Panc1 (cell line): ENCODE measurements around the gene TLR3.

Experiments
- POLR2AphosphoS5 ChIP-seq: IDR thresholded peaks from 2 replicates; pipeline ENCODE4 v1.6.1; 2012; ENCODE audit warnings: mild to moderate bottlenecking, low read depth, low read length, moderate library complexity
- SIN3A ChIP-seq: IDR thresholded peaks from 2 replicates; pipeline ENCODE4 v1.6.1; 2012; ENCODE audit warnings: low read depth, mild to moderate bottlenecking, low read length, moderate library complexity, borderline replicate concordance; ENCODE audit not compliant: insufficient read depth
- TCF7L2 ChIP-seq: IDR thresholded peaks from 2 replicates; pipeline ENCODE4 v1.6.1; 2011; ENCODE audit warnings: mild to moderate bottlenecking, low read depth, low read length, inconsistent platforms
- TF ChIP-seq, protein P1 (sequence below): fragments of 450-650 bp; IDR thresholded peaks from 2 replicates; pipeline ENCODE4 v1.5.1; 2017; ENCODE audit warnings: mild to moderate bottlenecking
- TF ChIP-seq, protein P2 (sequence below), 2 experiments: IDR thresholded peaks; 2 replicates each; pipeline ENCODE4 v1.6.1; 2011 to 2012; ENCODE audit warnings: low read depth in 2 of 2, control low read depth in 1 of 2, low read length in 1 of 2, mild to moderate bottlenecking in 1 of 2, moderate library complexity in 1 of 2; ENCODE audit not compliant: insufficient read depth in 1 of 2

DNA sequence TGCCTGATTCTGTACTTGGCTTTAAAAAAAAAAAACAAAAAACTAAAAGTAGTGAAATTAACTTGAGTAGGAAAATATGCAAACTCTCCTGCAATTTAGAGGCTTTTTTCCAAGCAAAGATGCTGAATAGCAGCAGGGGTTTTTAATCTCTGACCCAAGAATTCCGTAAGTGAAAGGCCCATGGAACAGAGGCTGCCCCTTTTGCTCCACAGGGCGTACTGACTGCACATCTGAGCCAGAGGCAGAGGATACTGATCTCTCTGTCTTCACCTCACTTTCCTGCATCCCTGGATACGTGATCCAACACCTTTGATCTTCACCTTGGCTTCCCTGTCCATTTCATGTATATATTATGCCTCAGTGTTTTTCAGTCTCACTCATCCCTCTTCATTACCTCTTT lies 39.4 kb downstream of the TLR3 start:
- TF ChIP-seq, protein P1, sequence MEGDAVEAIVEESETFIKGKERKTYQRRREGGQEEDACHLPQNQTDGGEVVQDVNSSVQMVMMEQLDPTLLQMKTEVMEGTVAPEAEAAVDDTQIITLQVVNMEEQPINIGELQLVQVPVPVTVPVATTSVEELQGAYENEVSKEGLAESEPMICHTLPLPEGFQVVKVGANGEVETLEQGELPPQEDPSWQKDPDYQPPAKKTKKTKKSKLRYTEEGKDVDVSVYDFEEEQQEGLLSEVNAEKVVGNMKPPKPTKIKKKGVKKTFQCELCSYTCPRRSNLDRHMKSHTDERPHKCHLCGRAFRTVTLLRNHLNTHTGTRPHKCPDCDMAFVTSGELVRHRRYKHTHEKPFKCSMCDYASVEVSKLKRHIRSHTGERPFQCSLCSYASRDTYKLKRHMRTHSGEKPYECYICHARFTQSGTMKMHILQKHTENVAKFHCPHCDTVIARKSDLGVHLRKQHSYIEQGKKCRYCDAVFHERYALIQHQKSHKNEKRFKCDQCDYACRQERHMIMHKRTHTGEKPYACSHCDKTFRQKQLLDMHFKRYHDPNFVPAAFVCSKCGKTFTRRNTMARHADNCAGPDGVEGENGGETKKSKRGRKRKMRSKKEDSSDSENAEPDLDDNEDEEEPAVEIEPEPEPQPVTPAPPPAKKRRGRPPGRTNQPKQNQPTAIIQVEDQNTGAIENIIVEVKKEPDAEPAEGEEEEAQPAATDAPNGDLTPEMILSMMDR = no peak
- TF ChIP-seq, protein P2, sequence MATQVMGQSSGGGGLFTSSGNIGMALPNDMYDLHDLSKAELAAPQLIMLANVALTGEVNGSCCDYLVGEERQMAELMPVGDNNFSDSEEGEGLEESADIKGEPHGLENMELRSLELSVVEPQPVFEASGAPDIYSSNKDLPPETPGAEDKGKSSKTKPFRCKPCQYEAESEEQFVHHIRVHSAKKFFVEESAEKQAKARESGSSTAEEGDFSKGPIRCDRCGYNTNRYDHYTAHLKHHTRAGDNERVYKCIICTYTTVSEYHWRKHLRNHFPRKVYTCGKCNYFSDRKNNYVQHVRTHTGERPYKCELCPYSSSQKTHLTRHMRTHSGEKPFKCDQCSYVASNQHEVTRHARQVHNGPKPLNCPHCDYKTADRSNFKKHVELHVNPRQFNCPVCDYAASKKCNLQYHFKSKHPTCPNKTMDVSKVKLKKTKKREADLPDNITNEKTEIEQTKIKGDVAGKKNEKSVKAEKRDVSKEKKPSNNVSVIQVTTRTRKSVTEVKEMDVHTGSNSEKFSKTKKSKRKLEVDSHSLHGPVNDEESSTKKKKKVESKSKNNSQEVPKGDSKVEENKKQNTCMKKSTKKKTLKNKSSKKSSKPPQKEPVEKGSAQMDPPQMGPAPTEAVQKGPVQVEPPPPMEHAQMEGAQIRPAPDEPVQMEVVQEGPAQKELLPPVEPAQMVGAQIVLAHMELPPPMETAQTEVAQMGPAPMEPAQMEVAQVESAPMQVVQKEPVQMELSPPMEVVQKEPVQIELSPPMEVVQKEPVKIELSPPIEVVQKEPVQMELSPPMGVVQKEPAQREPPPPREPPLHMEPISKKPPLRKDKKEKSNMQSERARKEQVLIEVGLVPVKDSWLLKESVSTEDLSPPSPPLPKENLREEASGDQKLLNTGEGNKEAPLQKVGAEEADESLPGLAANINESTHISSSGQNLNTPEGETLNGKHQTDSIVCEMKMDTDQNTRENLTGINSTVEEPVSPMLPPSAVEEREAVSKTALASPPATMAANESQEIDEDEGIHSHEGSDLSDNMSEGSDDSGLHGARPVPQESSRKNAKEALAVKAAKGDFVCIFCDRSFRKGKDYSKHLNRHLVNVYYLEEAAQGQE (IDR thresholded peaks at IDR 0.05; ENCODE audit: insufficient read depth in 1 of 2, low read depth in 2 of 2, low read length in 1 of 2) = no peak
- TF ChIP-seq SIN3A (no peak), POLR2AphosphoS5 (no peak), TCF7L2 (no peak)
